NCI-H1092 (cell line): Measurements from ENCODE around the gene CLOCK.

Experiments used
- DNase-seq: peaks from one replicate; lab custom pipeline; 2025; lab: John Stamatoyannopoulos, UW

Gene CLOCK

GRCh38 chr4:55483315-55483714 is 63.4 kb downstream of the CLOCK start:
- no peak for DNase-seq

- no peak for DNase-seq
These were observed 71.1 kb downstream of the CLOCK start for GRCh38 chr4:55475394-55476243.

- DNase-seq = no peak
These were observed 76.7 kb downstream of the CLOCK start for GRCh38 chr4:55469979-55470378.

- no peak for DNase-seq
These were observed 78.0 kb downstream of the CLOCK start for GRCh38 chr4:55468724-55469123.

- DNase-seq = no peak
These were observed 80.7 kb downstream of the CLOCK start for GRCh38 chr4:55466001-55466400.

GRCh38 chr4:55458611-55459010 is 88.1 kb downstream of the CLOCK start:
- DNase-seq = no peak

- no peak for DNase-seq
These were observed 88.5 kb downstream of the CLOCK start for GRCh38 chr4:55458164-55458563.

- no peak for DNase-seq
These were observed 96.1 kb downstream of the CLOCK start for GRCh38 chr4:55450566-55450965.

- no peak for DNase-seq
These were observed 98.9 kb downstream of the CLOCK start for GRCh38 chr4:55447831-55448230.

GRCh38 chr4:55447108-55447708 is 99.5 kb downstream of the CLOCK start:
- DNase-seq = no peak

- DNase-seq = no peak
These were observed 100.2 kb downstream of the CLOCK start for GRCh38 chr4:55446578-55446922.

- no peak for DNase-seq
These were observed 100.7 kb downstream of the CLOCK start for GRCh38 chr4:55445921-55446577.

- DNase-seq = no peak
These were observed 101.9 kb downstream of the CLOCK start for GRCh38 chr4:55444827-55445226.

- no peak for DNase-seq
These were observed 104.2 kb downstream of the CLOCK start for GRCh38 chr4:55442541-55442940.

- DNase-seq = no peak
These were observed 105.9 kb downstream of the CLOCK start for GRCh38 chr4:55440786-55441185.

GRCh38 chr4:55439023-55439422 is 107.7 kb downstream of the CLOCK start:
- DNase-seq = no peak

- DNase-seq = no peak
These were observed 108.4 kb downstream of the CLOCK start for GRCh38 chr4:55438314-55438713.

- DNase-seq = no peak
These were observed 108.9 kb downstream of the CLOCK start for GRCh38 chr4:55437823-55438222.

GRCh38 chr4:55437356-55437796 is 109.3 kb downstream of the CLOCK start:
- no peak for DNase-seq

- DNase-seq = no peak
These were observed 111.4 kb downstream of the CLOCK start for GRCh38 chr4:55435141-55435841.

GRCh38 chr4:55431710-55432336 is 114.9 kb downstream of the CLOCK start:
- no peak for DNase-seq

- DNase-seq = no peak
These were observed 121.9 kb downstream of the CLOCK start for GRCh38 chr4:55424791-55425190.
